Stimulated activated naive CD8-positive, alpha-beta T cell treated with anti-CD3 and anti-CD28 coated beads, Interleukin-15, Interleukin-2, amounts not matched to agents 100 U/mL and 50 U/mL, for 24 hours (primary cell): ENCODE data around the gene NHLH1.
A peak's percentile ranks its signal among the peaks of the same experiment; 100 is the strongest.
"Not testable (repeated sequence)": the region's sequence is repeated elsewhere in the genome, so short reads cannot be mapped to it uniquely, and the experiment has no call there.

ENCODE experiments used
- ATAC-seq: fragments of 150-1000 bp; cut with Tn5 transposase; one replicate; pipeline ENCODE4 v1.10.0; 2021
- DNase-seq: peaks from one replicate; pipeline ENCODE4 v3.0.0; 2021

Gene NHLH1

GRCh38 chr1:160384812-160385211 lies 17.9 kb downstream of the NHLH1 start:
- DNase-seq, ATAC-seq: not testable (repeated sequence)

GRCh38 chr1:160388406-160388805 lies 21.5 kb downstream of the NHLH1 start:
- DNase-seq, ATAC-seq: not testable (repeated sequence)

DNA sequence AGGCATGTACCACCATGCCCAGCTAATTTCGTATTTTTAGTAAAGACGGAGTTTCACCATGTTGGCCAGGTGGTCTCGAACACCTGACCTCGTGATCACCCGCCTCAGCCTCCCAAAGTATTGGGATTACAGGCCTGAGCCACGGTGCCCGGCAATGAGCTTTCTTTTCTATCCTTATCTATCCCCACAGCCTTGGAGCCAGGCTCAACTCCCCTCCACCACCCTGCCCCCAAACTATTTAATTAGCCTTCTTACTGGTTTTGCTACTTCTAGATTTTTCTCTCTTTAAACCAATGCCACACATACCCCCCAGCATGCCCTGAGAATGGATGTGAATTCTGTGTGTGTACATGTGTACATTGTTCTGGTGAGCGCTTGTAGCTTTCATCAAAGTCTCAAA lies 27.8 kb downstream of the NHLH1 start:
- ATAC-seq (no peak), DNase-seq (no peak)

GRCh38 chr1:160397651-160398050 lies 30.8 kb downstream of the NHLH1 start:
- no peak for DNase-seq

GRCh38 chr1:160398823-160399222 lies 32.0 kb downstream of the NHLH1 start:
- DNase-seq (no peak), ATAC-seq (no peak)

More at GRCh38 chr1:160397651-160398050, 30.8 kb downstream of the NHLH1 start:
- ATAC-seq, result no peak

DNA sequence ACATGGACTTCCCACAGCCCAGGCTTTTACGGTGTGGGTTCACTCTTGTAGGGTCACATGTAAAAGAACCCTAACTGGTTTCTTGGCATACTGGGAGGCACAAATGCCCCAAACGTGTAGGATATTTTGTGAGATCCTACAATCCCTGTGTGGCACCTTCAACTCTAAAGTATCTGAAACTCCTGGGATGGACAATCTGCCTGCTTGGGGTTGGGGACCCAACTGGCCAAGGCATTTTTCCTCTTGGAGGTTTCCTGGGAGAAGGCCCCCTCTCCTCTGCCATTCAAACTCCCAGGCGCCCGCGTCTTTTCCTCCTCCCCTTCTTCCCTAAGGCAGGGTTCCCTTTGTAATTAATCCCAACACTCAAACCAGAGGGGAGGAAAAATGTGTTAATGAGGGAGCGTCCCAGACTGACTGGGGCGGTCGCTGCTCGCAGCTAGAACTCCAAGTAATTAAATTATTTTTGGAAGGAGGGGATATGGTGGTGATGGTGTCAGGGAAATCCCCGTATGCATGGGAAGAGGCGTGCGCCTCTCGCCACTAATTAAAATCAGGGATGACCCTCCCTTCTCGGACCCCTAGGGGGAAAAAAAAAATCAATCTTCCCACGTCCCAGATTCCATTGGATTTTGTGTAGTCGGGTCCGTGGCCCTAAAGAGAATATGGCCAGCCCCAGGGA lies 32.8 kb downstream of the NHLH1 start:
- no peak for DNase-seq
- ATAC-seq, result no peak

GRCh38 chr1:160400223-160400645 lies 33.4 kb downstream of the NHLH1 start, which contains the start of gene VANGL2:
Gene VANGL2, plus strand, starts transcription at chr1:160400564. Its CDS starts 15,274 bp downstream, at chr1:160415838.
- ATAC-seq (no peak), DNase-seq (peak; percentile 74)

DNA sequence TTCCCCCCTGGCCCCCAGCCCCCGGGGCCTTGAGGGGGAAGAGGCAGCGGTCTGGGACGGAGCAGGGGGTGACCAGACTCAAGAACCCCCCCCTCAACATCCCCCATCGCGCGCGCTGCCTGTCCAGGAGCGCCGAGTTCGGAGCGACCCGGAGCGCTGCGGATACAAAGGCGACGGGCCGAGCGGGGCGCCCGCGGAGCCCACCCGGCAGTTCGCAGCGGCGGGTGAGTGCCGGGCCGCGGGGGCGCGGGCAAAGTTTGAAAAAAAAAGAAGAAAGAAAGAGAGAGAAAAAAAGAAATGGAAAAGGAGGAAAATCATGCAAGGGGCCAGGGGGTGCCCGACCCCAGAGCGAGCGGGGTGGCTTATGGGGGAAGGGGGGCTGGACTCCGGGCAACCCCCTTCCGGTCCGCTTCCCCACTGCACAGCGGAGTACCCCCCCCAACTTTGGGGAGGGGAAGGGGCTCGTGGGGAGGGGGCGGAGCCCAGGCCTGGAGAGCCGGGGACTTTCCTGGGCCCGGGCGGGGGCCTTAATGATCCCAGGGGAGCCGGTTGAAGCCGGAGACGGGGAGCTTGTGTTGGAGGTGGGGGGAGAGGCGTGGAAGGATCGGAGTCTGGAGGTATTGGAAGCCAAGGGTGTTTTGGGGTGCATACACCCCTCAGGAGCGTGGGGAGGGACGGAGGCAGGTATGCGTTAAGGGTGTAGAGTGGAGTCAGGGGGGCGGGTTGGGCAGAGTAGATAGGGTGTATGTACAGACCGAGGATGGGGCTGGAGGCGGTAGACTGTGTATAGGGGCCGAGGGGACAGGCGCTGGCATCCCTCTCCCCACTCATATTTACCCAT lies 34.0 kb downstream of the NHLH1 start:
- no peak for ATAC-seq
- DNase-seq, result no peak

GRCh38 chr1:160401487-160401805 lies 34.6 kb downstream of the NHLH1 start:
- ATAC-seq (no peak), DNase-seq (no peak)

DNA sequence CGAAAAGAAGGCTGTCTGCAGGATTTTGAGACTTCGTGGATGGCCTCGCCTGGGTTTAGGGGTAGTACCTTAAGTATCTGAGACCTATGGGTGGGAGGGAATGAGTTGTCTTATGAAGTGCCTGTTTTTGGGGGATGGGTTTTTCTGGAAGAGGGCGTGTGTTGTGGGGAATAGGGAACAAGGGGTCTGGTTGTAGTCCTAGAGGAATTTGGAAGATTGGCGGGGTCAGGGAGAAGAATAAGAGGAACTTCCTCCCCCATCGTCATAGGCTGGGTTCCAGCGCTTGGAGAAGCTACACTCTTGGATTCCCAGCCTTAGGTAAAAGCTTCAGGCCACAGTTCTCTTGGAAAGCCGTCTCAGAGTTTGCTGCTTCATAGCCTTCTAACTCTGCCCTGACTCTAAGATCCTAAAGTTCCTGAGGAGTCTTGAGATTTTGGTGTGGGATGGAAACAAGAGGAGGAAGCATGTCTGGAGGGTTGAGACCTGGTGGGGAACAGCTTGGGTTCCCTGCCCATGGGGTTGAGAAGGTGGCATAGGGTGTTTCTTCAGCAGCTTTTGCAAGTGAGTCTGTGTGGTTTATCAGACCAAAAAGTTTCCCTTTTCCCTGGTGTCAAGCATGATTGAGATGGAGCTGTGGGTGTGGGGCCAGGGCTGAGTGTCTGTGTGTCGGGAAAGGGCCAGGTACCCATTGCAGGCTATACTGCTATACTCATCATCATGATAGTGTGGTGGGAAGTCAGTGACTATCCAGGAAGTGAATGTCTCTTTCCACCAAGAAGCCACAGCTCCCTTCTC lies 35.3 kb downstream of the NHLH1 start:
- no peak for ATAC-seq

DNA sequence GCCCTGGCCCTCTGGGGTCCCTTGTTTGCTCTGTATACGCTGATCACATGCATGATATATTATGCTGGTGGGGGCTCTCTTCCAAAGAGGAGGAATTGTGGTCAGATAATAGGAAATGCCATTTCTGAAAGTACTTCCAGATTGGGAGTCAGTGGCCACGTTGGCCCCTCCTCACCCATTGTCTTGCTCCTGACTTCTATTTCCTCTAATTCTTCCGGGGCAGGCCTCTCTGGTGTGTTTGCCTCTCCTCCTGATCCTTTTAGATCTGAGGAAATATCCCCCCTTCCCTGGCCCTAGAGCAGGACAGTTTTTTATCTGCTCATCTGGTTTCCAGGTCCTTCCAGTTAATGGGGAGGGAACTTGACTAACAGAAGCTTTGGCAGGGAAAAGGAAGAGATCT lies 36.4 kb downstream of the NHLH1 start:
- ATAC-seq (no peak), DNase-seq (no peak)

More for the DNA sequence above, 35.3 kb downstream of the NHLH1 start:
- DNase-seq, result no peak

- ATAC-seq, result no peak
Observed at GRCh38 chr1:160404094-160404493, 37.2 kb downstream of the NHLH1 start.

GRCh38 chr1:160405331-160405877 lies 38.5 kb downstream of the NHLH1 start:
- no peak for DNase-seq

More at GRCh38 chr1:160404094-160404493, 37.2 kb downstream of the NHLH1 start:
- DNase-seq, result no peak

DNA sequence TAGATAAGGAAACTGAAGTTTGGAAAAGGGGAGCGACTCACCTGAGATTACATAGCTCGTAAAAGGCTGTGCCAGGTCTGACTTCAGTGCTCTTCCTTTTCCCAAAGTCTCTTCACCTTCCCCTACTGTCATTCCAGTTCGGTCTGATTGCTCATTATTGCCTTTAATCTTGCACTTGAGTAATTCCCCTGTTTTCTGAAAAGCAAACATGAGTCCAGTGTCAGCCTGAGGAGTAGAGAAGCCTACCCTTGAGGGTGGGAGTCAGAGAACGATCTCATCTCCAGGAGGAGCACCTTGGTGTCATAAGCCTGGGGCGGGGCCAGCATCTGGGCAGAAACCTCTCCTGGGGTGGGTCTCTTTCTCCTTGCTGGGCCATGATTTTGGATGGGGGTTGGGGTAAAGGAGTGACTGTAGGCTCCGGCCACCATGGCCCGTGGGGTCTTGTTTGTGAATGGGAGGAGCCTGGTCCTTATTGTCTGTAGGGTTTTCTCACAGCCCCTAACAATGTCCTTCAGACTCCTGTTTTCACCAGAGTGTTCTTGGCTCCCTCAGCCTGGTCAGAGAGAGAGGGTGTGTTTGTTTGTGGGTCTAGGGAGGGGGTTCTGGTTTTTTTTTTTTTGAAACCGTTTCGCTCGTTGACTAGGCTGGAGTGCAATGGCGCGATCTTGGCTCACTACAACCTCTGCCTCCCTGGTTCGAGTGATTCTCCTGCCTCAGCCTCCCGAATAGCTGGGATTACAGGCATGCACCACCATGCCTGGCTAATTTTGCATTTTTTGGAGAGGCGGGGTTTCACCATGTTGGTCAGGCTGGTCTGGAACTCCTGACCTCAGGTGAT lies 39.5 kb downstream of the NHLH1 start:
- no peak for ATAC-seq
- DNase-seq, result no peak

More at GRCh38 chr1:160405331-160405877, 38.5 kb downstream of the NHLH1 start:
- no peak for ATAC-seq

DNA sequence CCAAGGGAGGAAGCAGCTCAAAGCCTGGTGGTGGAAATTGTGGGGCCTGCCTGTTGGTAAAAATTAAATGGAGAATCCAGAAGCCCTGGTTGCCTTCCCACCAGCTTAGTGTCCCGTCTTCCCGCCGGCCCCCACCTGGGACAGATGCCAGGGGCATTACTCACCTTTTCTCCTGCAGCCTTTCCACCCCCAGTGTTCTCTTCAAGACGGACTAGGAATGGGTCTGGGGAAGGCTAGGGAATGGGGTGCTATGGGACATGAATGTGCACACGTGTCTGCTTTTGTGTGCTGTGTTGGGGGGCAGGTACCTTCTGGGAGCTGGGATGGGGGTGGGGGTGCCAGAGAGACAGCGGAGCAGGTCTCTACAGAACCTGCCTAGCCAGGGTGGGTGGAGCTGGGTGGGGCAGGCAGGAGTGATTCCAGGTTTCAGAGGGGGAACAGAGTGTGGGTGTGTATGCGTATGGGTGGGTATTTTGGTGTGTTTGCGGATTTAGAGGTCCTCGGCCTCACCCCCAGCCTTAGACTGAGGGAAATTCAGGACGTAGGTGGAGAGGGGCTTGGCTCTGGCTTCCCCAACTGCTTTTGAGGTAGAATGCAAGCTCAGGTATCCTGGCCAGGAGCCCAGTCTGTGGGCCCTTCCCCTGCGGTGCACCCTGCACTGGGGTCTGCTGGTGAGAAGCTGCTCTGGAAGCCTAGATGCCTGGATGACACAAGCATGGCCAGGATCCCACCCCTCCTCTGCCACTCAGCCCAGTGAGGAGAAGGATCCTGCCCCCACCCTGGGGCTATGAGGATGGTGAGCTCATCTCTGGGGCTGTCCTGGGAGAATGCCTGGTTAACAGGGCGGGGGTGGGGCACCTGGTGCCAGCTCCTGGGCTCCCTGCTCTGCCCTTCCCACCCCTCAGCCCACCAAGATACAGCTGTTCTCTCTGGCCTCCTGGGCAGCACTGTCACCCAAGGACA lies 41.2 kb downstream of the NHLH1 start:
- DNase-seq (no peak), ATAC-seq (no peak)

GRCh38 chr1:160408864-160409263 lies 42.0 kb downstream of the NHLH1 start:
- ATAC-seq (no peak), DNase-seq (no peak)

- ATAC-seq (no peak), DNase-seq (no peak)
Observed at GRCh38 chr1:160409486-160409885, 42.6 kb downstream of the NHLH1 start.

DNA sequence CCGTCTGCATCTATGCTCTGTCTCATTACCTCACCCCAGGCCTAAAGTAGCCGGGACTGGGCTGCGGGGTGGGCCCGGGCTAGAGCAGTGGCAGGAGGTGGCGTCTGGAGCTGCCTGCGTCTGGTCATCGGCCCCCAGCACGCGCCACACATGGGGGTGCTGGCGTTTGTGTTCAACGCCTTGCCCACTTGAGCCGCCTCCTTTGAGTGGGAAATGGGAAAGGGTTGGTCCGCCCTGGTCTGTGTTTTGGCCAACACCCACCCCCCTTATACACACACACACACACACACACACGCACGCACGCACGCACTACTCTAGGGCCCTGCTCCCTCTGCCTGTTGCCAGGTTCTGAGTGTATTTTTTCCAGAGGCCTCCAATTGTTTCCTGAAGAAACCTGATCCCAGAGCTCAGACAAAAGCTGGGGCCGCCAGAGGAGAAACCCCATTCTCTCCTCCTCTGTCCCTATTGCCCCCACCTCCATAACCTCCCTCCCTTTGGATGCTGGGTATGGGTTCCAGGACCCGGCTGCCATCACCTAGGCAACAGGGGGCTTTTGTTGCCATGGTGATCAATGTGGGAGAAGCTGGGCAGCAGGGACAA lies 43.6 kb downstream of the NHLH1 start:
- DNase-seq (no peak), ATAC-seq (no peak)

DNA sequence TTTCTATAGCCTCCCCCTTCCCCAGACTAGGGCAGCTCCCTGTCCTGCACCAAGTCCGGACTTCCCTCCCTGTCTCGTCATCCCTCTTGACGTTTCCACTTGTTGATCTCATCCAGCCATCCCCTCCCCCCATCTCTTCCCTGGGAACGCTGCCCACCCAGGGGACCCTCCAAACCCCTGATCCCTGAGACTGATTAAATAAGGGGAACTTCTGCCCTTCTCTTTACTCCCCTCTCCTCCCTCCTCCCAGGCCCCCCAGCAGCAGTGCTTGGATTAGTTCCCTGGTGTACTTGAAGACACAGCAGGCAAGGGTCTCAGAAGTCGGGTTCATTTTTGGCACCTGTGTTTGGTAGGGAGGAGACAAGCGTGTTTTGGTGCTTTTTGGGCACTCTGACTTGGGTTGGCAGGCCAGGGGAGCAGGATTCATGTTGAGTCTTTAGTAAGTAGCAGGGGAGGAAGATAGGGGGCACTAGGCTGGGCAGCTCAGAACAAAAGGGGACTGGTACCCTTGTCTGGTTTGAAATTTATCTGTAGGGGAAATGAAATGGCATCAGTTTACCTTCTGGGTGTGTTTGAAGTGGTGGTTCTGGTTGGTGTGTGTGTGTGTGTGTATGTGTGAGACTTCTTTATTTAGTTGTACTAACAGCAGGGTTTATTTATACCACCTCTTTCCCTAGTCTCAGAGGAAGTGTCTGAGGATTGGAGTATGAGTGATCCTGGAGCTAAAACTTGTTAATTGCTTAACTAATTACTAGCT lies 44.6 kb downstream of the NHLH1 start:
- DNase-seq (no peak), ATAC-seq (no peak)
